HG03439 (cell line): ENCODE data around the gene DRD2.

ENCODE experiments used
- ATAC-seq: cut with Tn5 transposase; IDR thresholded peaks from one replicate; pipeline ENCODE4 v1.9.1; 2021; ENCODE audit warnings: mild to moderate bottlenecking, moderate library complexity; ENCODE audit not compliant: unreplicated experiment

The DRD2 gene

DNA sequence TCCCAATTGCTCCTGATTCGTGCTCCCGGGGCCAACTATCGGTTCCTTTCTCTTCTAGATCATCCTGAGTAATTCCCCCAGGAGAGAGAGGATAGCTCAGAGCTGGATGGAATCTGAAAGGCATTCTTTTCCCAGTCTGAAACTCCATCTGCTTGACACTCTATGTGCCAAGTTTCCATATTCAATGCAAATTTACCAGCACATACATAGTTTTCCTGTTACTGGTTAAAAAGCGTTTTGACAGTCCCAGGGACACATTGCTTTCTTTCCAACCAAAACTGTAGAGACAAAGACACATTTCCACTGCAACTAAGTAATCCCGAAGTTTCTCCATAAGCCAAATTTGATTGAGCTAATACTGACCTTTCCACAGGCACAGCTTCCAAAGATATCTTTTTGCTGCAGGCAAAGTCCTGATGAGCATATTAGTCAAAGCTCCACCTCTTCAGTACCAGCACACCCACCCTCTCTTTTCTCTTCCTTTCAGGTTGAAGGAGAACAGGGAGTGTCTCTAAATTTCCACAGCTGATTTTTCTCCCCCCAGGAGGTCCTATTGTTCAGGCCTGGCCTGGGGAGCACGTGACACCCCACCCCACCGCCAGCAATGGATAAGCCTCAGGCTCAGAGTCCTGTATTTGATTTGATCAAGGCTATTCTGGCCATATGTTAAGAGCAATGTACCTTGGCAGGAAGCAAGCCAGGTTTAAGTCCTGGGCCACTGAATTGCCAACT lies 97.4 kb downstream of the DRD2 start:
- ATAC-seq: no peak

- no peak for ATAC-seq
Observed at GRCh38 chr11:113376156-113376555, 99.0 kb downstream of the DRD2 start.

DNA sequence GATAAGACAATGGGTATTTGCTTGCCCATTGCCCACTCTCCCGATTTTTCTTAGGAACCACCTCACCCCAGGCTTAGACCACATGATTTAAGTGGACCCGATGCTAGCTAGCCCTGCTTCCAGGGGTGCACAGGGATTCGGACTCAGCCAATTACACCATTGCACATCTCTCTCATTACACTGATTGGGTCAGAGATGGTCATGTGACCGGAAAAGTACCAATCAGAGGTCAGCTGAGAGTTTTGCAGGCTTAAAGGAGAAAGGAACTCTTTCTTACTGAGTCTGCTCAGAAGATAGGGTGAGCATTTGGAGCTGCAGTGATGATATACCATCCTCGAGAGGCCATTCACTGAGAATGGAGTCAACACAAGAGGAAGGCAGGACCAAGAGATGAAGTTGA lies 99.8 kb downstream of the DRD2 start:
- ATAC-seq: no peak

GRCh38 chr11:113373981-113374560 lies 101.1 kb downstream of the DRD2 start:
- no peak for ATAC-seq

DNA sequence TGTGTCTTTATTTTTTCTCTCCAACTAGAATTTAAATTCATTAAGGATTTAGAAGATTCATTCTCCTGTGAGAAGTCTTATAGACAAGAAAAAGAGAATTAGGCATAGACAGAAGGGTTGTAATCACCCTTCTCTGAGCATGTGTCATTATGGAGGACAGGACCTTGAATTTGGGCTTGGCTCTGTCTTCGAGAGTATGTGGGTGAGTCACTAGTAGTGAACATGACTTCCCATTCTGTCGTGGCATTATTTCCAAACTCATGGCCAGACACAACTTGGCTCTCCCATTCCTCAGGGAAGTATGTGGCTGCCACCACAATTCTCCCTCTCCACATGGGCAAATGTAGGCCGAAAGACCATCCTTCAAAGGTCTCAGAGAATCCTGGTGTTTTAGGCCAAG lies 101.9 kb downstream of the DRD2 start:
- ATAC-seq: no peak

DNA sequence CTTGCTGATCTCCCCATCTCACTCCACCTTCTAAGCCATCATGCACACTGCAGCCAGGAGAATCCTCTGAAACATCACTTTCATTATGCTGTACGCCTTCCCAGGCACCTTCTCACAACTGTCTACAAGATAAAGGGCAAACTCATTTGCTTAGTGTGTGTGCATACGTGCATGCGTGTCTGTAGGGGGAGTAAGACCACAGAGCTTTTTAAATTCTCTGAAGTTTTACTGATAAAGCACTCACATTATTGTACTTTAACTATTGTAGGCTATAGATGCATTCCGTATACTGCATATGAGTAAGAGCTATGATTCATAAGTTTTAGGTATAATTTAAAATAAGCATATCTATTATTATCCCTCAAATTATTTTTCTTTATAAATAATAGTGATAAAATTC lies 102.9 kb downstream of the DRD2 start:
- no peak for ATAC-seq

DNA sequence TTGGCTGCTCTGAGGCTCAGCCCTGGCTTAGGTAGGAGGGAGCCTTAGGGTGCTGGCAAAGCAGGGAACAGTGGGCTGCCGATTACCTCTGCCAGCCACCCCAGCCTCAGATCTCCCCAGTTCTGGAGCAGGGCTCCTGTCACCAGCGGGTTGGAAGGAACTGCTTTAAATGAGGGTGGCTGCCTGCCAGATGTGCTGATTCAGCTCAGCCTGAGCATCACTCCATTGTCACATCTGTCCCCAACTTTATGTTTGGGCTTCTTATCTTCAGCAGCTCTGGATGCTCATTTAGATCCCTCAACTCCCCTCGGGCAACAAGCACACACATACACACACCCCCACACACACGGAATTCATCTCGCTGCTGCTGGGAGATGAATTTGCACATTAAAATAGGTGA lies 104.6 kb downstream of the DRD2 start:
- ATAC-seq: no peak

DNA sequence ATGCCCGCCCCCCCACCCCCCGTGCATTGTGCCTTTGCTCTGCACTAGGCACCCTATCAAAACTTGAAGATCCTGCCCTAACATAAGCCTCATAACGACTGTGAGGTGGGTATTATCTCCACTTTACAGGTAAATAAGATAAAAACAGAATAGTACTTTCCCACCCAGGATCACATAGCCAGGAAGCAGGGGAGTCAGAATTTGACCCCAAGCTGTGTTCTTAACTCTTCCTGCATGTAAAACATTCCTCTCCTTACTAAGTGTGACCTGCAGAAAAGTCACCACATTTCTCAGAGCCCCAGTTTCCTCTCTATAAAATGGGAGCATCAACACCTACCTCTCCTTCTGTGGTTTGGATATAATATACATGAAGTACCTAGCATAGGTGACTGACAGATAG lies 105.8 kb downstream of the DRD2 start:
- ATAC-seq: no peak

DNA sequence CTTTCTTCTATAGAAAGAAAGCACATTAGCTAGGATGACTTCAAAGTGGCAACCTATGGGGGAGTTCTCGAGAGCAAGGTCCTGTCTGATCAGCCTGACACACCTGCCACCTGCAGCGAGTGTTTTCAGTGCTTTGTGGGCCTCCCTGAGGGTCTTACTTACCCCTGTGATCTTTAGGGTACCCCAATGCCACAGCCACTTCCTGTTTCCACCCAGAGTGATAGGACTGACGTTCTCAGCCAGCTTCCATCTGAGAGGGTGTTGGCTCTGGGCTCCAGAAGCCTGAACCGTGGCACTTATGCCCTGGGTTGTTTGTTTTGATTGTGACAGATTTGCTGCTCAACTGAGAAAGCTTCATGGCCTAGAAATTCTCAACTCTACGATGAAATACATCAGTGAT lies 109.3 kb downstream of the DRD2 start:
- ATAC-seq: no peak

DNA sequence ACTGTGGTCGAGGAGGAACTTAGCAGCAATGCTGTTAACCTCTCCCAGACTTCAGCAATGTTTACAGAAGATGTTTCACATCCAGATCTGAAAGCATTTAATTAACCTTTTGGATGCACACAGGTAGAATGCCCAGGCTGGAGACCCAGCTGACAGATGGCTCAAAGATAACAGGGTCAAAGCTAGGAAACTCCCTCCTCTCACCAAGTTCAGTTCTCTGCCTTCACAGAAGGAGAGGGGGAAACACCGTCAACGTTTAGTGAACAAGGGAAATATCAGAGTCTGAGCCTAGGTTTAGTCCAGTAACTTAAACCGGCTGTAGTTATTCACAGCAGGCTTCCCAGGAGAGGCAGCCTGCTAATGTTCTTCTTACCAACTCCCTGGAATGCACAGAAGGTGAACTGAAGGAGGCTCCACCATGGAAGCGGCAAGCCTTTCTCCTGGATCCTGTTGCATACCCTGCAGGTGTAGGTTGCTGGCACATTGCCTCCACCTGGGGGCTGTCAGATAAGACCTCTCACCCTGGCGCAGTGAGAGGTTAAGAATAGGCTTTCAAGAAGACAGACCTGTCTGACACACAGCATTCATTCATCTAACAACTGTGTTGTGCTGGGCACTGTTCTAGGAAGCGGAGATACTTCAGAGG lies 111.1 kb downstream of the DRD2 start:
- ATAC-seq: no peak

DNA sequence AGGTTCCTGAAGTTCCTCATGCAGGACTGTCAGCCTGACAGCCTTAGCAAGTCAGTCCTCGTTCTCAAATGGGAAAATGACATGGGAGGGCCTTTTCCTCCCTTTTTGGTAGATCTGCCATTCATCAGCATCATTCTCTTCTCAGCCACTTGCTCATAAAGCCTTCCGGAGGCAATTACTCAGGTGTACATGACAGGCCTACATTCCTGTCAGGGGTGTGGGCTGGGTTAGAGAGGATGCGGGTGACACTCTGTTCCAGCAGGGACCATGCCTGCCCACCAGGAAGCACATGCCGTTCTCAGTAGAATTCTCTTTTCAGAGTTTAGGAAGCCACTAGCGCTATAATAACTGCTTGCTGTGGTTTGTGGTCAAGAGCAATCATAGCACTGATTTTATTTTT lies 111.8 kb downstream of the DRD2 start:
- no peak for ATAC-seq
